NB4 (cell line): Measurements from ENCODE around the gene SYMPK.

ENCODE experiments used
- POLR2A ChIP-seq: IDR thresholded peaks from 2 replicates; pipeline ENCODE4 v1.6.1; 2011; ENCODE audit warnings: mild to moderate bottlenecking; ENCODE audit not compliant: insufficient read length; ENCODE audit errors: extremely low read depth
- TF ChIP-seq, protein P1 (sequence below): IDR thresholded peaks from one replicate; pipeline ENCODE4 v1.5.1; 2012; ENCODE audit warnings: low read depth, low read length

DNA sequence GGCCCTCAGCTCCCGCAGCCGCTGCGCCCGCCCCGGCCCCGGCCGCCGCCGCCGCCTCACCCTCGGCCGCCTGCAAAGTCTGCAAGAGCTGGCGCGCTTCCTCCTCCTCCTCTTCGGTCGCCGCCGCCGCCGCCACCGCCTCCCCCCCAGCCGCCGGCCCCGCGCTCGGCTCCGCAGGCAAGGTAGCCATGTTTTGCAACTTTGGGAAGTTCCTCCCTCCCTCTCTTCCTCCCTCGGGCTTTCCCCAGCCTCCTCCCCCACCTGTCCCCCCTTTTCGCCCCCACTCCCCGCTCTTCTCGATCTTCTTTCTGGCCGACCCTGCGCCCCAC is 94.3 kb downstream of the SYMPK start:
- TF ChIP-seq, protein P1, sequence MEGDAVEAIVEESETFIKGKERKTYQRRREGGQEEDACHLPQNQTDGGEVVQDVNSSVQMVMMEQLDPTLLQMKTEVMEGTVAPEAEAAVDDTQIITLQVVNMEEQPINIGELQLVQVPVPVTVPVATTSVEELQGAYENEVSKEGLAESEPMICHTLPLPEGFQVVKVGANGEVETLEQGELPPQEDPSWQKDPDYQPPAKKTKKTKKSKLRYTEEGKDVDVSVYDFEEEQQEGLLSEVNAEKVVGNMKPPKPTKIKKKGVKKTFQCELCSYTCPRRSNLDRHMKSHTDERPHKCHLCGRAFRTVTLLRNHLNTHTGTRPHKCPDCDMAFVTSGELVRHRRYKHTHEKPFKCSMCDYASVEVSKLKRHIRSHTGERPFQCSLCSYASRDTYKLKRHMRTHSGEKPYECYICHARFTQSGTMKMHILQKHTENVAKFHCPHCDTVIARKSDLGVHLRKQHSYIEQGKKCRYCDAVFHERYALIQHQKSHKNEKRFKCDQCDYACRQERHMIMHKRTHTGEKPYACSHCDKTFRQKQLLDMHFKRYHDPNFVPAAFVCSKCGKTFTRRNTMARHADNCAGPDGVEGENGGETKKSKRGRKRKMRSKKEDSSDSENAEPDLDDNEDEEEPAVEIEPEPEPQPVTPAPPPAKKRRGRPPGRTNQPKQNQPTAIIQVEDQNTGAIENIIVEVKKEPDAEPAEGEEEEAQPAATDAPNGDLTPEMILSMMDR: no peak
- TF ChIP-seq POLR2A: no peak
